Fibroblast of lung (primary cell): ENCODE data around the gene SLC22A4.

ENCODE experiments used
- CTCF ChIP-seq, 2 donors: IDR thresholded peaks in 1 of 2; conservative IDR thresholded peaks in 1 of 2; 1 replicate in 1 of 2; 2 replicates in 1 of 2; pipeline ENCODE4 v1.5.1; 2011 to 2012; ENCODE audit warnings: low read length in 2 of 2, control low read depth in 1 of 2, inconsistent platforms in 1 of 2, low read depth in 1 of 2, mild to moderate bottlenecking in 1 of 2
- EZH2 ChIP-seq: IDR thresholded peaks from 2 replicates; pipeline ENCODE4 v1.5.1; 2012; ENCODE audit warnings: low read length, control low read depth, mild to moderate bottlenecking; ENCODE audit errors: missing control alignments

- TF ChIP-seq CTCF (conservative IDR thresholded peaks at IDR 0.05 in 1 of 2, IDR thresholded peaks at IDR 0.05 in 1 of 2; ENCODE audit: low read depth in 1 of 2, low read length in 2 of 2): no peak
- TF ChIP-seq EZH2: no peak
Observed at GRCh38 chr5:132281856-132282614, 12.2 kb upstream of the SLC22A4 start.
